GM12873 (cell line): Measurements from ENCODE around the gene DLG2.

Experiments used
- CTCF ChIP-seq: IDR thresholded peaks from 2 replicates; pipeline ENCODE4 v1.5.1; 2012; ENCODE audit warnings: low read depth, mild to moderate bottlenecking, moderate library complexity, low read length, control low read depth; ENCODE audit not compliant: insufficient read depth; ENCODE audit errors: missing control alignments

Gene DLG2

GRCh38 chr11:83571302-83571701 lies 2055.8 kb downstream of the DLG2 start:
- TF ChIP-seq CTCF: no peak

GRCh38 chr11:83569134-83569805 lies 2057.9 kb downstream of the DLG2 start:
- no peak for TF ChIP-seq CTCF

GRCh38 chr11:83568516-83568915 lies 2058.6 kb downstream of the DLG2 start:
- no peak for TF ChIP-seq CTCF

- no peak for TF ChIP-seq CTCF
Observed at GRCh38 chr11:83566950-83567349, 2060.2 kb downstream of the DLG2 start.

GRCh38 chr11:83564870-83565269 lies 2062.3 kb downstream of the DLG2 start:
- no peak for TF ChIP-seq CTCF

- TF ChIP-seq CTCF: no peak
Observed at GRCh38 chr11:83558281-83558680, 2068.9 kb downstream of the DLG2 start.

GRCh38 chr11:83557653-83558052 lies 2069.5 kb downstream of the DLG2 start:
- TF ChIP-seq CTCF: no peak
